ACC112 (cell line): ENCODE measurements around the gene PDE4A.
"Not testable (repeated sequence)": the region's sequence is repeated elsewhere in the genome, so short reads cannot be mapped to it uniquely, and the experiment has no call there.

Experiments used
- H2AFZ ChIP-seq: fragments of 200-600 bp; sonication (generic); one replicate; pipeline ENCODE4 v1.6.0; 2017; ENCODE audit warnings: antibody characterized with exemption, low read length; ENCODE audit not compliant: unreplicated experiment
- H3K27ac ChIP-seq: fragments of 200-600 bp; sonication (generic); 2 replicates; pipeline ENCODE4 v1.5.1; 2014; ENCODE audit warnings: low read depth, mild to moderate bottlenecking, antibody characterized with exemption, low read length, moderate library complexity
- H3K27me3 ChIP-seq: fragments of 200-600 bp; sonication (generic); 2 replicates; pipeline ENCODE4 v1.6.1; 2014; ENCODE audit warnings: mild to moderate bottlenecking, antibody characterized with exemption, low read length, moderate library complexity, mixed read lengths; ENCODE audit not compliant: insufficient read depth
- H3K36me3 ChIP-seq: fragments of 200-600 bp; sonication (generic); 2 replicates; pipeline ENCODE4 v1.6.1; 2016; ENCODE audit warnings: mild to moderate bottlenecking, antibody characterized with exemption, low read length, moderate library complexity, mixed read lengths; ENCODE audit not compliant: insufficient read depth
- H3K4me1 ChIP-seq: fragments of 200-600 bp; sonication (generic); one replicate; pipeline ENCODE4 v1.6.1; 2016; ENCODE audit warnings: low read length, mixed read lengths; ENCODE audit not compliant: insufficient read depth, unreplicated experiment, control insufficient read depth
- H3K4me3 ChIP-seq: fragments of 200-600 bp; sonication (generic); 2 replicates; pipeline ENCODE4 v1.5.1; 2014; ENCODE audit warnings: mild to moderate bottlenecking, low read depth, low read length
- H3K79me2 ChIP-seq: fragments of 200-600 bp; sonication (generic); one replicate; pipeline ENCODE4 v1.6.0; 2016; ENCODE audit warnings: low read length; ENCODE audit not compliant: control insufficient read depth, unreplicated experiment, insufficient read depth

The PDE4A gene

DNA sequence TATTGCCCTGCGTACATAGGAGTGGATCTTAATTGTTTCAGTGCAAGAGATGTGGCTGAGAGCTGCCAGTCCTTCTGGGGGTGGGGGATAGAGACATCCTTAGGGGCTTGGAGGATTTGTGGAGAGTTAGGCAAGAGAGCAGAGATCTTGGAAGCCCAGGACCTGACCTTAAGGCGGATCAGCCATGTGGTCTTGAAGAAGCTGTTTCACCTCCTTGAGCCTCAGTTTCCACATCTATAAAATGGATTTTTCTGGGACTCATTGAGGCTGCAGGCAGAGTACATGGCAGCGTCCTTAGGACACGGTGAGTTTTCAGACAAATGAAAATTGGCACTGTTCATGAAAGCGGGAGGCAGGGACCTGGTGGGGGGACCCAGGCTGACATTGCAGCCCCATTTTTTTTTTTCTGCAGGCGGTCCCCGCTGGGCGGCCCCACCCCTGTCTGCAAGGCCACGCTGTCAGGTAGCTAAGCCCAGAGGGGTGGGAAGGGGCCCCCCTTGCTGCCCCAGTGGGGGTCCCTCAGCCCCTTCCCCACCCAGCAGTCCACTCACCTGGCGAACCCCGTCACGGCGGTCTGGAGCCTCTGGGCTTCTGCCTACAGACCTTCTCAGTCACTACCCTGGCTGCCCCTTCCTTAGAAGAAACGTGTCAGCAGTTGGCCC lies 30.0 kb downstream of the PDE4A start:
- Histone ChIP-seq H3K36me3 (no peaks in the 10 kb centered on the region), H3K27ac (no peak overlapping the region), H3K27me3 (no peaks in the 10 kb centered on the region), H3K4me3 (no peak overlapping the region), H3K4me1 (no peaks in the 10 kb centered on the region), H3K79me2 (no peaks in the 10 kb centered on the region), H2AFZ (no peak overlapping the region)

DNA sequence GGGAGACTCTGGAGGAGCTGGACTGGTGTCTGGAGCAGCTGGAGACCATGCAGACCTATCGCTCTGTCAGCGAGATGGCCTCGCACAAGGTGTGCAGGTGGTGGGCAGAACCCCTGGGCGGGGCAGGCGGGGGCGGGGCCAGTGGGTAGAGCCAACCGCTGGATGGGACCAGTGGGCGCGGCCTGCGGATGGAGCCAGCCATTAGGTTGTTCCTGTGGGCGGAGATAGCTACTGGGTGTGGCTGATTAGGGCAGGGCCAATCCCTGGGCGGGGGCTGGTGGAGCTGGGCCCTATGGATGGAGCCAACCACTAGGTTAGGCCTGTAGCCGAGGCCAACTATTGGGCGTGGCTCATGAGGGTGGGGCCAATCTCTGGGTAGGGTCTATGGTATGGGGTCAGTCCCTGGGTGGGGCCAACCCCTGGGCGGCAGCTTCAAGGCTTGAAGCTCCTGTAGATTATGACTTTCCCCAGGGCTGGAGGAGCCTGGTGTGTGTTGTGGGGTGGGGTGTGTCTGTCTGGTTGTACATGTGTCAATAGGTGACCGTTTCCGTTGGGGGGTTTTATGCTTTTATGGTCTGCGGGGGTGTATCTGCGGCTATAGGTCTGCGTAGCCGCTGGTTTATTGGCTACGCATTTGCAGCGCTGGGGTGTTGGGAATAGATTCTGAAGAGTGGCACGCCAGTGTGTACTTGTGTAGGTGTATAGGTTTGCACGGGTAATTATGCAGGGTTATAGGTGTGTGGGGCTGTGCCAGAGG lies 30.7 kb downstream of the PDE4A start:
- H3K4me1 ChIP-seq: no peaks in the 10 kb centered on the region
- no peaks in the 10 kb centered on the region for H3K27me3 ChIP-seq
- no peak overlapping the region for H3K27ac ChIP-seq
- no peaks in the 10 kb centered on the region for H3K36me3 ChIP-seq
- no peak overlapping the region for H3K4me3 ChIP-seq
- no peaks in the 10 kb centered on the region for H3K79me2 ChIP-seq
- H2AFZ ChIP-seq: no peak overlapping the region

DNA sequence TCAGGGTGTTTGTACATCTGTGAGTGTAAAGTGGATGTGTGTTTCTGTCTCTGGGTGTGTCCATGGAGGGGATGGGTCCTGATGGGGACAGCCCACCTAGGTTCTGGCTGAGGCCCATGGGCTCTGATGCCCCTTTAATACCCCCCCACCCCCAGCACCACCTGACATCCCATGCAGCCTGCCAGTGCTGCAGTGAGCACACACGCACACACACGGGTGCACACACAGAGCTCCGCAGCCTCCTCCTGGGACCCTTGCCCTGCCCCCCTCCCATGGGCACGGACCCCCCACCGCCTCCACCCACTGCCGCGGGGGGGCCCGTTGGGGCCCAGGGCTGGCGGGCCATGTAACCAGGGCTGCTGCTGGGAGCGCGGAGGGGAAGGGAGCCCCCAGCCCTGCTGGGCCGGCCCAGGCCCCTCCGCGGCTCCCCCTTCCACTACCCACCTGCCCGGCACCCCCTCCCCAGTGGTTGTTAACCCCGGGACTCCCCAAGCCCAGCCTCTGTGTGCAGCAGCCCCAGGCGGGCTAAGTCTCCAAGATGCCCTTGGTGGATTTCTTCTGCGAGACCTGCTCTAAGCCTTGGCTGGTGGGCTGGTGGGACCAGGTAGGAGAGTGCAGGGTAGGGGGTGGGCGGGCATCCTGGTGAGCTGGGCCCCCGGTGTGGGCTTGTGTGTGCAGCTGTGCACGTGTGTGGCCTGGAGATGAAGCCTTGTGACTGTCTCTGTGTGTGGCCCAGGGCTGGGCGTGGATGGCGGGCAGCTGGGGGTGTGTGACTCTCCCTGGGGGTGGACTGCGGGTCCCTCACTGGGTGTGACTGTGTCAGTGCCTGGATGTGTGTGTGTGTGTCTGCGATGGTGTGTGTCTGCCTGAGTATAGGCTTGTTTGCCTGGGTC lies 32.6 kb downstream of the PDE4A start:
- H3K27me3 ChIP-seq: no peaks in the 10 kb centered on the region
- no peaks in the 10 kb centered on the region for H3K4me1 ChIP-seq
- no peak overlapping the region for H3K4me3 ChIP-seq
- no peaks in the 10 kb centered on the region for H3K36me3 ChIP-seq
- H2AFZ ChIP-seq: no peak overlapping the region
- H3K27ac ChIP-seq: no peak overlapping the region
- H3K79me2 ChIP-seq: no peaks in the 10 kb centered on the region

DNA sequence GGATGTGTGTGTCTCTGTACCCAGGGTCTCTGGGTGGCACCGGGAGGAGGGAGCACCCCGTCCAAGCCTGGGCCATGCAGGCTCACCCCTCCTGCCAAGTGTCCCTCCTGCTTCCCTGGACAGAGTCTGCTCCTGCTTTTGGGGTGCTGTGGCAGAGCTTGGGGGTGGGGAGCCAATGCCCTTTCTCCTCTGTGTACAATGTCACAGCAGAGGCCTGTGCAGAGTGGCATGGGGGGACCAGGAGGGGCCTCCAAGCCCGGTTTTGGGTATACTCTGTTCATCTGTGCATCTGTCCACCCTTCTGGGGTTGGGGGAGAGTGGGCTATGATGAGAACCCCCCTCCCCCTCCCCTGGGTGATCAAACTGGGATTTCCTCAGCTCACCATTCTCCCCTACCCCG lies 33.5 kb downstream of the PDE4A start:
- Histone ChIP-seq H3K4me3 (no peak overlapping the region), H3K27ac (no peak overlapping the region), H2AFZ (no peak overlapping the region), H3K79me2 (no peaks in the 10 kb centered on the region), H3K4me1 (no peaks in the 10 kb centered on the region), H3K36me3 (no peaks in the 10 kb centered on the region), H3K27me3 (no peaks in the 10 kb centered on the region)

DNA sequence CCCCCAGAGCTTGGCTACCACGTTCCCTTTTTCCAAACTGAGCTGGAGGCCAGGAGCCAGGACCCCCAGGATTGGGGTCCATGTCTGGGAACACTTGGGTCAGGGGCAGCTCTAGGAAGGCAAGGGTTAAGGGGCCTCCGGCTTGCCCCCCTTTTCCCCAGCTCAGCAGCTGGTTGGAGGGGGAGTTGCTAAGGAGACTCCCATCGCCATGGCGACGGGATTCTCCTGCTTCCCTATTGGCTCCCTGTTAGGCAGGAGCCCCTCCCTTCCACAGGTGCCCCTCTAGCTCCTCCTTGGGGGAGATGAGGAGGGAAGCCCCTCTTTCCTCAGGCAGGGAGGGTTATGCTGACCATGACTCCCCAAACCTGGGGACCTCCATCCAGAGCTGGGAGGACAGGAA lies 33.9 kb downstream of the PDE4A start:
- H3K4me3 ChIP-seq: no peak overlapping the region
- no peaks in the 10 kb centered on the region for H3K4me1 ChIP-seq
- H3K27ac ChIP-seq: no peak overlapping the region
- no peaks in the 10 kb centered on the region for H3K79me2 ChIP-seq
- no peaks in the 10 kb centered on the region for H3K36me3 ChIP-seq
- H2AFZ ChIP-seq: no peak overlapping the region
- H3K27me3 ChIP-seq: no peaks in the 10 kb centered on the region

DNA sequence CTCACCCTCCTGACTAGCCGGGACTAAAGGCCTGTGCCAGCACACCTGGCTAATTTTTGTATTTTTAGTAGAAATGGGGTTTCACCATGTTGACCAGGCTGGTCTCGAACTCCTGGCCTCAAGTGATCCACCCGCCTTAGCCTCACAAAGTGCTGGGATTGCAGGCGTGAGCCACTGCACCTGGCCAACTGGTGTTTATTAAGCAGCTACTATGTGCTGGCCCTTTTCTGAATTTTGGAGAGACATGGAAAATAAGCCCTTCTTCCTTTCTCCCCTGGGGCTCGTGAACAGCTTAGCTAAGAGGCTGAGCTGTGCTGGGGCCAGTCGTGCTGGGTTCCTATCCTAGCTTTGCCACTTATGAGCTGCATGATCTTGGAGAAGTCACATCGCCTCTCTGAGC lies 38.4 kb downstream of the PDE4A start:
- not testable (repeated sequence) for H3K27ac ChIP-seq, H3K4me1 ChIP-seq, H3K27me3 ChIP-seq, H3K4me3 ChIP-seq, H2AFZ ChIP-seq, H3K36me3 ChIP-seq, H3K79me2 ChIP-seq

DNA sequence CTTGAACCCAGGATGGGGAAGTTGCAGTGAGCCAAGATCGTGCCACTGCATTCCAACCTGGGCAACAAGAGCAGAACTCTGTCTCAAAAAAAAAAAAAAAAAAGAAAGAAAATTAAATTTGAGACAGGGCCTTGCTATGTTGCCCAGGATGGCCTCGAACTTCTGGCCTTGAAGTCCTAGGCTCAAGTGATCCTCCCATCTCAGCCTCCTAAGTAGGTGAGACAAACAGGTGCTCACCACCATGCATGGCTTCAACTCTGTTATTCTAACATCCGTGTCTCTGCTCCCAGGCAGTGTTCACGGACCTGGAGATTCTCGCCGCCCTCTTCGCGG lies 40.3 kb downstream of the PDE4A start:
- Histone ChIP-seq H2AFZ (no peak overlapping the region), H3K4me3 (no peak overlapping the region), H3K4me1 (no peaks in the 10 kb centered on the region), H3K36me3 (no peaks in the 10 kb centered on the region), H3K79me2 (no peaks in the 10 kb centered on the region), H3K27ac (no peak overlapping the region), H3K27me3 (no peaks in the 10 kb centered on the region)

DNA sequence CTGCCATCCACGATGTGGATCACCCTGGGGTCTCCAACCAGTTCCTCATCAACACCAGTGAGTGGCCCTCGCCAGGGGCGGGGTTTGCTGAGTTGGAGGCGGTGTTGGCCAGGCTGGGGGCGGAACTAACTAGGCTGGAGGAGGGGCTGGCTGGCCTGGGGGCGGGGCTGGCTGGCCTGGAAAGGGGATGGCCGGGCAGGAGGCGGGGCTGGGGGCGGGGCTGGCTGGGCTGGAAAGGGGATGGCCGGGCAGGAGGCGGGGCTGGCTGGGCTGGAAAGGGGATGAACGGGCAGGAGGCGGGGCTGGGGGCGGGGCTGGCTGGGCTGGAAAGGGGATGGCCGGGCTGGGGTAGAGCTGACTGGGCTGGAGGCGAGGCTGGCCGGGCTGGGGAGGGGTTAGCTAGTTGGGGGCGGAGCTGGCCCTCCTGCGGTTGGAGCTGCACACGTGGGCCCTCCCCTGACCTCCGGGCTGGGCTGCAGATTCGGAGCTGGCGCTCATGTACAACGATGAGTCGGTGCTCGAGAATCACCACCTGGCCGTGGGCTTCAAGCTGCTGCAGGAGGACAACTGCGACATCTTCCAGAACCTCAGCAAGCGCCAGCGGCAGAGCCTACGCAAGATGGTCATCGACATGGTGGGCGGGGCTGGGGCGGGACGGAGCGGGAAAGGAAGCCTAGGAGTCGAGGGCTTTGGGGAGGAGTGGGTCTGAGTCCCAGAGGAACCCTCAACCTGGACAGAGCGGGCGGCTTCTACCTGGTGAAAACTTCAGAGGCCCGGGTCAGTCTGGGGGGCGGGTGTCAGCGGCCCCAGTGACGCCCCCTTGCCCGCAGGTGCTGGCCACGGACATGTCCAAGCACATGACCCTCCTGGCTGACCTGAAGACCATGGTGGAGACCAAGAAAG lies 41.0 kb downstream of the PDE4A start:
- peak overlapping the region; percentile 49; the same call in 1 of the 2 replicates for H3K4me3 ChIP-seq
- H2AFZ ChIP-seq: no peak overlapping the region
- H3K27ac ChIP-seq: no peak overlapping the region
- H3K27me3 ChIP-seq: no peaks in the 10 kb centered on the region
- no peaks in the 10 kb centered on the region for H3K36me3 ChIP-seq
- H3K79me2 ChIP-seq: no peaks in the 10 kb centered on the region
- no peaks in the 10 kb centered on the region for H3K4me1 ChIP-seq

DNA sequence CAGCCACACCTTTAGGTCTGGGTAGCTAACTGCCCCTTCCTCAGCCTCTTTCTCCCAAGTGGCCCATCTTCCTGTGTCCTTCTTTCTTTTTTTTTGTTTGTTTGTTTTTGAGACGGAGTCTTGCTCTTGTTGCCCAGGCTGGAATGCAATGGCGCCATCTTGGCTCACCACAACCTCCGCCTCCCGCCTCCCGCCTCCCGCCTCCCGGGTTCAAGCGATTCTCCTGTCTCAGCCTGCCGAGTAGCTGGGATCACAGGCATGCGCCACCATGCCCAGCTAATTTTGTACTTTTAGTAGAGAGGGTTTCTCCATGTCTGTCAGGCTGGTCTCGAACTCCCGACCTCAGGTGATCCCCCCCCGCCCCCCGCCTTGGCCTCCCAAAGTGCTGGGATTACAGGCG lies 41.7 kb downstream of the PDE4A start:
- H3K36me3 ChIP-seq, H3K27me3 ChIP-seq, H3K79me2 ChIP-seq, H2AFZ ChIP-seq, H3K4me1 ChIP-seq, H3K4me3 ChIP-seq, H3K27ac ChIP-seq: not testable (repeated sequence)

DNA sequence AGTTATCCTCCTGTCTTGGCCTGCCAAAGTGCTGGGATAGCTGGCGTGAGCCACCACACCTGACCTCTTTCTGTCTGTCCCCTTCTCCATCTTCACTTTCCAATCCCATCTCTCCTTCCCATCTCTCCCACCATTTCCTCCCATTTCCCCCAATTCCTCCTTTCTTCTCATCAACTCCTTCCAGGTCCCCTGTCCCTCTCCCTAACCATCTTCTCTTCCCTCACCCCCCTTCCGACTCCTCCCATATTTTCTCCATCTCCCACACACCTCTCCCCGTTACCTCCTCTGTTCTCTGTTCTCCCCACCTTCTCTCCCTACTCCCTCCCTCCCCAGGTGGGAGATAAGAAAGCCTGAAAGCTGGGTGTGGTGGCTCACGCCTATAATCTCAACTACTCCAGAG lies 42.2 kb downstream of the PDE4A start:
- H2AFZ ChIP-seq: no peak overlapping the region
- no peaks in the 10 kb centered on the region for H3K36me3 ChIP-seq
- no peak overlapping the region for H3K27ac ChIP-seq
- no peaks in the 10 kb centered on the region for H3K27me3 ChIP-seq
- no peaks in the 10 kb centered on the region for H3K79me2 ChIP-seq
- no peaks in the 10 kb centered on the region for H3K4me1 ChIP-seq
- no peak overlapping the region for H3K4me3 ChIP-seq
